Natural killer cell treated with Interleukin-12 subunit alpha and Interleukin-12 subunit beta and Interleukin-15 and Interleukin-18, amount 100 ng/mL, for 72 hours (primary cell): ENCODE data around the gene KDM8. TPM values are rescaled to one million over a fixed set of nuclear protein-coding genes. Genes with fewer than 3 reads are reported as not detected.

Source experiments
- ATAC-seq, 2 donors: fragments of 150-1000 bp; cut with Tn5 transposase in 1 of 2; sonication (Bioruptor Pico), chemical (Tn5 transposase) in 1 of 2; 2 replicates each; pipeline ENCODE4 v1.10.0; 2021
- DNase-seq: peaks from one replicate; pipeline ENCODE4 v3.0.0; 2022; ENCODE audit warnings: low spot score
- H3K27ac Mint-ChIP-seq, 2 donors: 1 replicate in 1 of 2; 2 replicates in 1 of 2; pipeline ENCODE4 v1.8.0; 2022; ENCODE audit warnings: mixed read lengths in 2 of 2, mild to moderate bottlenecking in 1 of 2, moderate library complexity in 1 of 2
- H3K27me3 Mint-ChIP-seq, 2 donors: 1 replicate in 1 of 2; 2 replicates in 1 of 2; pipeline ENCODE4 v1.8.0; 2022; ENCODE audit warnings: mixed read lengths in 2 of 2
- H3K36me3 Mint-ChIP-seq: one replicate; pipeline ENCODE4 v1.8.0; 2022; ENCODE audit warnings: mixed read lengths
- H3K4me1 Mint-ChIP-seq, 2 donors: 1 replicate in 1 of 2; 2 replicates in 1 of 2; pipeline ENCODE4 v1.8.0; 2022; ENCODE audit warnings: low read depth in 2 of 2, mixed read lengths in 2 of 2, mild to moderate bottlenecking in 1 of 2
- H3K4me3 Mint-ChIP-seq: one replicate; pipeline ENCODE4 v1.8.0; 2022; ENCODE audit warnings: mixed read lengths
- H3K9me3 Mint-ChIP-seq: 2 replicates; pipeline ENCODE4 v1.8.0; 2022; ENCODE audit warnings: mixed read lengths
- total RNA-seq, 2 donors: library from RNA; stranded (reverse); gene quantifications; one replicate each; pipeline ENCODE4 v1.2.3, GENCODE V29; 2022

The KDM8 gene
- total RNA-seq, 2 donors from 2014 or later: 7.3 to 12.0 TPM

DNA sequence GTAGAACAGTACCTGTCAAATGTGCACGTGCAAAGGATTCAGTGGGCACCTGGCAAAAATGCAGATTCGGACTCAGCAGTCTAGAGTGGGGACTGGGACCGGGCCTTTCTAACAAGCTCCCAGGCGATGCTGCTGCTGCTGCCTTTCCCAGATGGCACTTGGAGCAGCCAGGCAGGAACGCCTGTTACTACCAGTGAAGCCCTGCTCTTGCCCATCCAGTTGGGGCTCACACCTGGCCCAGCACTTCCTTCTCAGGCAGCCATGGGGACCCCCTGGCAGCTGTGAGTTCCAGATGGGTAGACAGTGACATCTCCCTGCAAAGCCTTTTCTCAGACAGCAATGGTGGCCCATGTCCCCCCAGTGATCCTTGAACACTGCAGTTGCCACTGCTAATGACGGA is 30.4 kb downstream of the KDM8 start:
- ATAC-seq (no peak), DNase-seq (no peak)
- Mint-ChIP-seq H3K4me3 (no peak overlapping the region), H3K4me1 (peaks cover 58 to 61% of the 10 kb centered on the region in 2 donors), H3K27ac (no peak overlapping the region), H3K9me3 (no peaks in the 10 kb centered on the region), H3K27me3 (no peaks in the 10 kb centered on the region), H3K36me3 (no peaks in the 10 kb centered on the region)

DNA sequence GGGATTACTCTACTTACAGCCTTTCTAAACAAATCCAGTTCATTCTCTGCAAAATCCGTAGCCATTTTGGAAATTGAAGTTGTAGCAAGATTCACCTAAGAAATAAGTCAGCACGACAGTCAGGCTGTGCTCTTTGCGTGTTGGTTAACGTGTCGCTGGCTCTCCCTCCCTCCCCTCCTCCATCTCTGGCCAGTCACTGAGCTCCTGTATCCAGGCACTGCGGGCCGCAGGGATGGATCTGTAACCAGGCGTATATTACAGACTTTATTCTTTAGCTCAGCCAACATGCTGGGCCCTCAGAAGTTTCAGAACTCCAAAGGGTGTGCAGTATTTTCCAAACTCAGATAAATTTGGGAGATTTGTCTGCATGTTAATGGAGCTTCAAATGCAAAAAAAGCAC is 30.8 kb downstream of the KDM8 start:
- H3K4me1 Mint-ChIP-seq: peaks cover 58 to 61% of the 10 kb centered on the region in 2 donors
- H3K9me3 Mint-ChIP-seq: no peaks in the 10 kb centered on the region
- H3K27ac Mint-ChIP-seq: peak overlapping the region in 1 of 2 donors; percentile 95
- DNase-seq (no peak), ATAC-seq (no peak)
- no peaks in the 10 kb centered on the region for H3K27me3 Mint-ChIP-seq
- H3K4me3 Mint-ChIP-seq: no peak overlapping the region
- no peaks in the 10 kb centered on the region for H3K36me3 Mint-ChIP-seq

GRCh38 chr16:27234603-27235002 is 31.3 kb downstream of the KDM8 start:
- Mint-ChIP-seq H3K9me3 (no peaks in the 10 kb centered on the region), H3K4me1 (peaks cover 58 to 60% of the 10 kb centered on the region in 2 donors), H3K27me3 (no peaks in the 10 kb centered on the region), H3K36me3 (no peaks in the 10 kb centered on the region), H3K4me3 (peak overlapping the region; percentile 83), H3K27ac (peak overlapping the region; percentile 94 to 95)
- ATAC-seq (no peak), DNase-seq (no peak)

DNA sequence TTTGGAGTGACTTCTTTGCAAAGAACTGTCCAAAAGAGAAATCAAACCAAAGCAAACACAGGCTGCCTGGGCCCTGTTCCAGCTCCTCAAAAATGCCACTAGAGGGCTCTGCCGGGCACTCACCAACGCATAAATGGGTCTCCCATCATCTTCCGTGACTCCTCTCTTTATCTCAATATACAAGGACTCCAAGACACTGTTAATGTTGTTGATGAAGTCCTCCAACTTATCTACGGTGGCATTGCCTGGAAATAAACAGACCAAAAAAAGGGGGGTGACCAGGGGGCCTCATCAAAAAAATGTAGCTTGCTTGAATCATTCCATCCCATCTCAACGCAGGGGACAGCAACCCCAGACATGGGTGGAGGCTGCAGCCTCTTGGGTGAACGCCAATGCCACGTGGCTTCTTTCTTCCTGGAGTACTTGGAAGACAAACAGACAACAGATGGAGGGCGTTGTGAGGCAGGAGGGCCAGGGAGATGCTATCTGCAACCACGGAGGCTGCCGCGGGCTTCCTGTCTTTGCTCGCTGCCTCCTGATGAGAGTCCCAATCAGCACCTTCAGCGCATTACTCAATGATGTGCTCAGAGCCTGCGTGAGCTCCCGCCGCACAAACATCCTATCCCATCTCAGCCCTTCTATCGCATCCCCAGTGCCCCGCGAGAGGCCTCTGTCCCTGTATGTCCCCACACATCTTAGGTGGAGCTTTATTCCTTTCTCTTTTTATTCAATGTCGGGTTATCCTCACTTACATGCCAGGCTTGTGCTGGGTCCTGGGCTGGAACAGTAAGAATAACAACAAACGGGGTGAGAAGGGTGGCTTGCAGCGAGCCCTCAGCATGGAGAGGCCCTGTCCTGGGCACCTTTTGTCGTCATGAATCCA is 32.0 kb downstream of the KDM8 start:
- no peaks in the 10 kb centered on the region for H3K27me3 Mint-ChIP-seq
- peak overlapping the region; percentile 83 for H3K4me3 Mint-ChIP-seq
- H3K27ac Mint-ChIP-seq: peak overlapping the region; percentile 94 to 95
- no peaks in the 10 kb centered on the region for H3K9me3 Mint-ChIP-seq
- no peaks in the 10 kb centered on the region for H3K36me3 Mint-ChIP-seq
- H3K4me1 Mint-ChIP-seq: peaks cover 58 to 66% of the 10 kb centered on the region in 2 donors
- DNase-seq (peak; percentile 85), ATAC-seq (peak; percentile 76 to 78)

DNA sequence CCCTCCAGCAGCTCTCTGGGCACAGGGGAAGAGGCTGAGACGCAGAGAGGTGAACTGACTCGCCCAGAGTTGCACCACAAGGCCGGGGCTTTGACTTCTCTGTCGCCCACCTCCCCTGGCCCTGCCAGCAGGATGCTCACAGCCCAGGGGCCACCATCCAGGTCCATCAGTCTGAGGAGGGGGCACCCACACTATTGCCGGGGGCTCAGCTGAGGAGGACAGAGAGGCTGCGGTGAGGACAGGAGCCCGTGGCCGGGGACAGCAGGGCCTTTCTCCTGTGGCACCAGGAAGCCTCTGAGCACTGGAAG is 32.6 kb downstream of the KDM8 start:
- no peak for ATAC-seq
- Mint-ChIP-seq H3K27ac (peak overlapping the region; percentile 94 to 95), H3K4me1 (peaks cover 53 to 60% of the 10 kb centered on the region in 2 donors), H3K36me3 (no peaks in the 10 kb centered on the region), H3K4me3 (peak overlapping the region; percentile 83), H3K27me3 (no peaks in the 10 kb centered on the region), H3K9me3 (no peaks in the 10 kb centered on the region)
- DNase-seq: no peak

GRCh38 chr16:27236635-27237218 is 33.4 kb downstream of the KDM8 start:
- Mint-ChIP-seq H3K4me3 (peak overlapping the region; percentile 89), H3K27ac (peak overlapping the region; percentile 94 to 95)
- no peak for DNase-seq

GRCh38 chr16:27237219-27238015 is 34.1 kb downstream of the KDM8 start:
- H3K4me3 Mint-ChIP-seq: peak overlapping the region; percentile 89
- DNase-seq: peak; percentile 90
- no peaks in the 10 kb centered on the region for H3K36me3 Mint-ChIP-seq
- H3K9me3 Mint-ChIP-seq: no peaks in the 10 kb centered on the region
- no peaks in the 10 kb centered on the region for H3K27me3 Mint-ChIP-seq
- H3K27ac Mint-ChIP-seq: peak overlapping the region; percentile 94 to 95
- H3K4me1 Mint-ChIP-seq: peaks cover 51 to 55% of the 10 kb centered on the region in 2 donors
- ATAC-seq: peak; percentile 81 to 85

More at GRCh38 chr16:27236635-27237218, 33.4 kb downstream of the KDM8 start:
- Mint-ChIP-seq H3K27me3 (no peaks in the 10 kb centered on the region), H3K4me1 (peaks cover 51 to 58% of the 10 kb centered on the region in 2 donors), H3K9me3 (no peaks in the 10 kb centered on the region), H3K36me3 (no peaks in the 10 kb centered on the region)
- no peak for ATAC-seq

DNA sequence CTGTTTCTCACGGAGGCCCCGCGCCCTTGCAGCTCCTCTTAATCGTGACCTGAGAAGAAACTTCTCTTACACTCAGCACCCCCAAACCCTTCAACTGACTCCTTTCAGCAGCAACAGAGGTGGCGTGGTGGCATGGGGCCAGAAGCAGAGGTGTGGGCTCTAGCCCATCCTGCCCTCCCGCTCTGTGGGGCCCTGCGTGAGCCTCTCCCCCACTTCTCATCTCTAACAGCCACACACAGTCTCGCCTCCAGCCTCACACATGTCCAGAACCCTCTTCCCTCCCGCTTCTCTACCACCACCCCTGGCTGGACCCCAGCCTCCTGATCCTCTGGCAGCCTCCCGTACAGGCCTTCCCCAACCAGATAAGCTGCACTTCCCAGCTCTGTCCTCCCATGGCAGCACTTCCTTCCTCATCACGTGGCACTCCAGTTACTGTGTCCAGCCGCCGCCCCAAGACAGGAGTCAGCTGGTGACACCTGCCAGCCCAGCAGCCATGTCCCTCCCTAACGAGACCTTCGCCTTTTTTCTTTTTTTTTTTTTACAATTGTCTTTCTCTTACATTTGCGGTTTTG is 34.8 kb downstream of the KDM8 start:
- peak overlapping the region; percentile 94 to 95 for H3K27ac Mint-ChIP-seq

GRCh38 chr16:27238591-27238990 is 35.3 kb downstream of the KDM8 start:
- no peak for ATAC-seq
- H3K27ac Mint-ChIP-seq: peak overlapping the region; percentile 94 to 95
- no peak for DNase-seq
- peaks cover 58 to 64% of the 10 kb centered on the region in 2 donors for H3K4me1 Mint-ChIP-seq
- H3K36me3 Mint-ChIP-seq: no peaks in the 10 kb centered on the region
- no peaks in the 10 kb centered on the region for H3K27me3 Mint-ChIP-seq
- no peaks in the 10 kb centered on the region for H3K9me3 Mint-ChIP-seq
- H3K4me3 Mint-ChIP-seq: peak overlapping the region; percentile 89

More for the DNA sequence above, 34.8 kb downstream of the KDM8 start:
- no peak for DNase-seq
- ATAC-seq: peak; percentile 20 to 22
- Mint-ChIP-seq H3K4me3 (peak overlapping the region; percentile 89), H3K4me1 (peaks cover 53 to 60% of the 10 kb centered on the region in 2 donors), H3K36me3 (no peaks in the 10 kb centered on the region), H3K27me3 (no peaks in the 10 kb centered on the region), H3K9me3 (no peaks in the 10 kb centered on the region)

- Mint-ChIP-seq H3K27ac (peak overlapping the region; percentile 94 to 95), H3K9me3 (no peaks in the 10 kb centered on the region), H3K36me3 (no peaks in the 10 kb centered on the region), H3K27me3 (no peaks in the 10 kb centered on the region), H3K4me3 (peak overlapping the region; percentile 89), H3K4me1 (peaks cover 62 to 68% of the 10 kb centered on the region in 2 donors)
- ATAC-seq: no peak
- DNase-seq: no peak
Observed at GRCh38 chr16:27239026-27239425, 35.7 kb downstream of the KDM8 start.

- peak overlapping the region in 1 of 2 donors; percentile 95 for H3K27ac Mint-ChIP-seq
- H3K4me1 Mint-ChIP-seq: peaks cover 66 to 71% of the 10 kb centered on the region in 2 donors
- H3K9me3 Mint-ChIP-seq: no peaks in the 10 kb centered on the region
- DNase-seq (no peak), ATAC-seq (no peak)
- H3K36me3 Mint-ChIP-seq: no peaks in the 10 kb centered on the region
- H3K4me3 Mint-ChIP-seq: no peak overlapping the region
- no peaks in the 10 kb centered on the region for H3K27me3 Mint-ChIP-seq
Observed at GRCh38 chr16:27239906-27240655, 36.8 kb downstream of the KDM8 start.

GRCh38 chr16:27240948-27241531 is 37.7 kb downstream of the KDM8 start:
- DNase-seq (no peak), ATAC-seq (no peak)
- no peaks in the 10 kb centered on the region for H3K9me3 Mint-ChIP-seq
- H3K27ac Mint-ChIP-seq: peak overlapping the region in 1 of 2 donors; percentile 85
- H3K27me3 Mint-ChIP-seq: no peaks in the 10 kb centered on the region
- no peak overlapping the region for H3K4me3 Mint-ChIP-seq
- H3K36me3 Mint-ChIP-seq: no peaks in the 10 kb centered on the region
- H3K4me1 Mint-ChIP-seq: peaks cover 64 to 66% of the 10 kb centered on the region in 2 donors
